ENCODE results near the gene TMCC1.

GRCh38 chr3:129604767-129605166 lies 288.7 kb downstream of the TMCC1 start:
- no peak for TF ChIP-seq POLR2AphosphoS5 (IDR thresholded peaks at IDR 0.05; ENCODE audit: low read depth, low read length)
- TF ChIP-seq TAF1 (IDR thresholded peaks at IDR 0.05; ENCODE audit: borderline replicate concordance, insufficient read depth, low read length): no peak
